Fibroblast of lung (primary cell): ENCODE data around the gene FOXO4. TPM values are rescaled to one million over a fixed set of nuclear protein-coding genes. Genes with fewer than 3 reads are reported as not detected.

ENCODE experiments used
- DNase-seq, 2 donors: peaks; one replicate each; pipeline versions ENCODE4 v3.0.0 to v3.0.0-alpha.2; 2010; ENCODE audit warnings: low read depth in 2 of 2
- H2AFZ ChIP-seq: 2 replicates; pipeline ENCODE4 v1.5.1; 2012; ENCODE audit warnings: low read length, control low read depth, inconsistent platforms
- H3K27ac ChIP-seq: 2 replicates; pipeline ENCODE4 v1.5.1; 2011; ENCODE audit warnings: low read length, control low read depth; ENCODE audit not compliant: insufficient read depth
- H3K27me3 ChIP-seq: 2 replicates; pipeline ENCODE4 v1.5.1; 2011; ENCODE audit warnings: mild to moderate bottlenecking, low read length; ENCODE audit not compliant: control insufficient read depth, insufficient read depth
- H3K36me3 ChIP-seq: 2 replicates; pipeline ENCODE4 v1.5.1; 2011; ENCODE audit warnings: low read length; ENCODE audit not compliant: control insufficient read depth, insufficient read depth
- H3K4me1 ChIP-seq: 2 replicates; pipeline ENCODE4 v1.5.1; 2011; ENCODE audit warnings: low read length; ENCODE audit not compliant: control insufficient read depth, insufficient read depth; ENCODE audit errors: extremely low read depth
- H3K4me2 ChIP-seq: 2 replicates; pipeline ENCODE4 v1.5.1; 2011; ENCODE audit warnings: low read length, control low read depth; ENCODE audit not compliant: insufficient read depth; ENCODE audit errors: extremely low read depth
- H3K4me3 ChIP-seq, 4 experiments: fragments of 200-600 bp in 1 of 4; sonication (generic) in 1 of 4; replicated peaks in 1 of 4; 2 replicates each; pipeline ENCODE4 v1.5.1; 2011 to 2016; ENCODE audit warnings: low read length in 4 of 4, low read depth in 3 of 4, mild to moderate bottlenecking in 3 of 4, control low read depth in 2 of 4, inconsistent platforms in 1 of 4, mixed read lengths in 1 of 4; ENCODE audit not compliant: insufficient read depth in 1 of 4; ENCODE audit errors: control extremely low read depth in 1 of 4
- H3K79me2 ChIP-seq: 2 replicates; pipeline ENCODE4 v1.5.1; 2012; ENCODE audit warnings: mild to moderate bottlenecking, low read length, inconsistent platforms; ENCODE audit not compliant: control insufficient read depth, insufficient read depth
- H3K9ac ChIP-seq: 2 replicates; pipeline ENCODE4 v1.5.1; 2011; ENCODE audit warnings: mild to moderate bottlenecking, low read length, control low read depth; ENCODE audit not compliant: insufficient read depth
- H3K9me3 ChIP-seq: 2 replicates; pipeline ENCODE4 v1.5.1; 2012; ENCODE audit warnings: low read depth, low read length; ENCODE audit not compliant: control insufficient read depth, insufficient read depth
- H4K20me1 ChIP-seq: 2 replicates; pipeline ENCODE4 v1.5.1; 2011; ENCODE audit warnings: low read length; ENCODE audit not compliant: control insufficient read depth, insufficient read depth; ENCODE audit errors: extremely low read depth
- CTCF ChIP-seq, 2 donors: IDR thresholded peaks in 1 of 2; conservative IDR thresholded peaks in 1 of 2; 1 replicate in 1 of 2; 2 replicates in 1 of 2; pipeline ENCODE4 v1.5.1; 2011 to 2012; ENCODE audit warnings: low read length in 2 of 2, control low read depth in 1 of 2, inconsistent platforms in 1 of 2, low read depth in 1 of 2, mild to moderate bottlenecking in 1 of 2
- EZH2 ChIP-seq: IDR thresholded peaks from 2 replicates; pipeline ENCODE4 v1.5.1; 2012; ENCODE audit warnings: low read length, control low read depth, mild to moderate bottlenecking; ENCODE audit errors: missing control alignments
- polyA plus RNA-seq, 2 donors: library from polyadenylated mRNA; depleted of rRNA in 1 of 2; stranded (reverse) in 1 of 2; unstranded in 1 of 2; fragments of >200 nt; gene quantifications; 2 replicates each; pipeline ENCODE4 v1.2.1, GENCODE V29; 2011 to 2012; ENCODE audit warnings: missing spikeins in 1 of 2
- total RNA-seq: library from RNA; depleted of rRNA; stranded (reverse); fragments of >200 nt; gene quantifications from 2 replicates; pipeline ENCODE4 v1.2.1, GENCODE V29; 2014

FOXO4 gene
- total and polyA plus RNA-seq, 2 donors (not counting 1 experiment from before 2014, with no cell fraction given): 2.3 to 7.4 TPM

GRCh38 chrX:71147496-71148277 lies 52.0 kb downstream of the FOXO4 start:
- H3K36me3 ChIP-seq: no peaks in the 10 kb centered on the region
- TF ChIP-seq EZH2 (no peak), CTCF (conservative IDR thresholded peaks at IDR 0.05 in 1 of 2, IDR thresholded peaks at IDR 0.05 in 1 of 2; ENCODE audit: low read depth in 1 of 2, low read length in 2 of 2) (no peak)
- no peak overlapping the region for H3K27ac ChIP-seq
- H3K27me3 ChIP-seq: no peaks in the 10 kb centered on the region
- no peaks in the 10 kb centered on the region for H3K9me3 ChIP-seq
- H4K20me1 ChIP-seq: no peaks in the 10 kb centered on the region
- DNase-seq: no peak
- no peaks in the 10 kb centered on the region for H3K79me2 ChIP-seq
- peaks cover 2% of the 10 kb centered on the region for H3K4me1 ChIP-seq
- no peak overlapping the region for H3K4me3 ChIP-seq
- no peak overlapping the region for H2AFZ ChIP-seq
- no peak overlapping the region for H3K4me2 ChIP-seq
- H3K9ac ChIP-seq: no peak overlapping the region

GRCh38 chrX:71148278-71148663 lies 52.6 kb downstream of the FOXO4 start:
- Histone ChIP-seq H3K27ac (no peak overlapping the region), H3K4me2 (no peak overlapping the region), H3K4me1 (peaks cover 2% of the 10 kb centered on the region), H3K79me2 (no peaks in the 10 kb centered on the region), H3K27me3 (no peaks in the 10 kb centered on the region), H3K4me3 (no peak overlapping the region), H4K20me1 (no peaks in the 10 kb centered on the region), H3K9me3 (no peaks in the 10 kb centered on the region), H3K36me3 (no peaks in the 10 kb centered on the region), H3K9ac (no peak overlapping the region), H2AFZ (no peak overlapping the region)
- TF ChIP-seq EZH2 (no peak), CTCF (conservative IDR thresholded peaks at IDR 0.05 in 1 of 2, IDR thresholded peaks at IDR 0.05 in 1 of 2; ENCODE audit: low read depth in 1 of 2, low read length in 2 of 2) (no peak)
- DNase-seq: no peak

GRCh38 chrX:71151366-71151765 lies 55.7 kb downstream of the FOXO4 start:
- no peaks in the 10 kb centered on the region for H4K20me1 ChIP-seq
- no peak overlapping the region for H3K4me2 ChIP-seq
- H3K9ac ChIP-seq: no peak overlapping the region
- H3K27me3 ChIP-seq: no peaks in the 10 kb centered on the region
- no peak for TF ChIP-seq EZH2
- no peaks in the 10 kb centered on the region for H3K36me3 ChIP-seq
- no peak for DNase-seq
- no peaks in the 10 kb centered on the region for H3K79me2 ChIP-seq
- no peak overlapping the region for H3K27ac ChIP-seq
- H3K9me3 ChIP-seq: no peaks in the 10 kb centered on the region
- H3K4me1 ChIP-seq: peaks cover 2% of the 10 kb centered on the region
- H2AFZ ChIP-seq: no peak overlapping the region
- H3K4me3 ChIP-seq: no peak overlapping the region

Other genes with a start within 250 kb of the FOXO4 start
- gene TEX11, start 187.1 kb upstream of the FOXO4 start, total RNA-seq: under 0.01 TPM in 1 of 2 replicates, not detected in the other
- not detected in 2 replicates for gene TEX11, start 187.1 kb upstream of the FOXO4 start, polyA plus RNA-seq
- not detected in 2 replicates for gene SLC7A3, start 164.8 kb upstream of the FOXO4 start, total RNA-seq
- gene SLC7A3, start 164.8 kb upstream of the FOXO4 start, polyA plus RNA-seq: 0.03 and 0.06 TPM in 2 replicates
- 50.3 and 80.8 TPM in 2 replicates for gene SNX12, start 27.5 kb upstream of the FOXO4 start, total RNA-seq
- gene SNX12, start 27.5 kb upstream of the FOXO4 start, polyA plus RNA-seq: 84.6 and 84.7 TPM in 2 replicates
- gene CXorf65, start 10.9 kb downstream of the FOXO4 start, total RNA-seq: not detected in 2 replicates
- not detected in 2 replicates for gene CXorf65, start 10.9 kb downstream of the FOXO4 start, polyA plus RNA-seq
- gene IL2RG, start 15.7 kb downstream of the FOXO4 start, total RNA-seq: not detected in 2 replicates
- not detected in 2 replicates for gene IL2RG, start 15.7 kb downstream of the FOXO4 start, polyA plus RNA-seq
- gene MED12, start 22.7 kb downstream of the FOXO4 start, total RNA-seq: 17.5 and 33.2 TPM in 2 replicates
- gene MED12, start 22.7 kb downstream of the FOXO4 start, polyA plus RNA-seq: 6.4 and 7.2 TPM in 2 replicates
- 0.51 and 0.83 TPM in 2 replicates for gene NLGN3, start 49.0 kb downstream of the FOXO4 start, total RNA-seq
- 0.41 and 0.71 TPM in 2 replicates for gene NLGN3, start 49.0 kb downstream of the FOXO4 start, polyA plus RNA-seq
- gene GJB1, start 127.4 kb downstream of the FOXO4 start, total RNA-seq: not detected in 2 replicates
- not detected in 2 replicates for gene GJB1, start 127.4 kb downstream of the FOXO4 start, polyA plus RNA-seq
- gene ZMYM3, start 158.3 kb downstream of the FOXO4 start, total RNA-seq: 9.2 and 16.8 TPM in 2 replicates
- gene ZMYM3, start 158.3 kb downstream of the FOXO4 start, polyA plus RNA-seq: 13.4 and 16.3 TPM in 2 replicates
- 316 and 355 TPM in 2 replicates for gene NONO, start 187.8 kb downstream of the FOXO4 start, total RNA-seq
- gene NONO, start 187.8 kb downstream of the FOXO4 start, polyA plus RNA-seq: 165 and 291 TPM in 2 replicates
- gene ITGB1BP2, start 205.9 kb downstream of the FOXO4 start, total RNA-seq: 0.51 and 0.66 TPM in 2 replicates
- 0.62 and 1.8 TPM in 2 replicates for gene ITGB1BP2, start 205.9 kb downstream of the FOXO4 start, polyA plus RNA-seq